ENCODE measurements around the gene SNCAIP. TPM values are rescaled to one million over a fixed set of nuclear protein-coding genes. Genes with fewer than 3 reads are reported as not detected.

Gene SNCAIP
- total RNA-seq, 1 donor from 2014 or later, result 11.3 TPM

DNA sequence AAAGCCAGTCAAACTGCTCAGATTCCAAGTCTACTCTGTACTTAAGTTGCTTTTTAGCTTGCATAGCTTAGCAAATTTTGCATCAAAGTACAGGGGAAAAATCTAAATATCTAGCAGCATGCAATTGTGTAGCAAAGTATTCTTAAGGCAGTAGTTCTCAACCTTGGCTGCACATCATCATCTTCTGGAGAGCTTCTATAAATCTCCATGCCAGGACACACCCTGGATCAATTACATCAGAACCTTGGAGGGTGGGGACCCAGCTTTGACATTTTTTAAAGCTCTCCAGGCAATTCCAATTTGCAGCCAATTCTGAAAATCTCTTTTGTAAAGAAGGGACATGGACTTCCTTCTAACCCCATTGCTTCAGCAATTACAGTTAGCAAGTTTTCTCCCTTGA lies 187.5 kb downstream of the SNCAIP start:
- no peaks in the 10 kb centered on the region for H3K9me3 ChIP-seq

DNA sequence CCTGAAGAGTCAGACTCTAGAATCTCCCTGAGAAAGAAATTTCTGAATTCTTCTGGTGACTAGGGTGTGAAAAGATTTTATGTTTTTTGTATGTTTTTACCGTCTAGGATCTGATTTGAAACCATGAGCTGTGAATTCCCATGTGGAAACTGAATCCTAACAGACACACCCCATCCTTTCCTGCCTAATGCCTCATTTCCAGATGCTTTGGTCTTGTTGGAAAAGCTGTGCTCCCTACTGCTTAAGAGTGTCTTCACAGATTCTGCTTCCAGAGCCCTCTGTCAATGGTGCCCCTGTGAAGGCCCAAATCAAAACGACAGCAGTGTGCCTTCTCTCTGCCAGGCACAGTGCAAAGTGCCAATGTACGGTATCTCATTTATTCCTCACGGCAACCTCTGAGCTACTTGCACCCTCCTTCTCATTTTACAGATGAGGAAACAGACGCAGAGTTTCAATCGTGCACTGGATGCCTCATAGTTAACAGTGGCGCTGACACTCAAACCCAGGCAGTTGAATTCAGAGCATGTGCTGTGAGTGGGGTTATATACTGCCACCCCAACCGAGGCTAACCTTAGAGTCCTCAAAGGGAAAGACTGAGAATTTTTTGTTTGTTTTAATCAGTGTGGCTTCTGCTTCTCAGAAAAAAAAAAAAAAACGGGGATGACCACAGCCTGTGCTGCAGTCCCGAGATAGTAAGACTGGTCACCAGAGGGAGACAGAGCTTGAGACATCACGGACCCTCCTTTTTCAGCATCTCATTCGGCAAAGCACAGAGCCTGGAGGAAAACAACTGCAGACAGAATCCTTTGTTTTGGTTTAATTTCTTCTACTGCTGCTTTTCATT lies 188.4 kb downstream of the SNCAIP start:
- DNase-seq (ENCODE audit: extremely low spot score in 2 of 2), result no peak
- Histone ChIP-seq H3K27ac (peak overlapping the region; percentile 8), H3K4me1 (peaks cover 18% of the 10 kb centered on the region), H3K27me3 (no peaks in the 10 kb centered on the region), H3K4me3 (no peak overlapping the region), H3K36me3 (no peaks in the 10 kb centered on the region), H3K9me3 (no peaks in the 10 kb centered on the region)
- no peak for TF ChIP-seq POLR2A (IDR thresholded peaks at IDR 0.05)
- TF ChIP-seq, protein P1, sequence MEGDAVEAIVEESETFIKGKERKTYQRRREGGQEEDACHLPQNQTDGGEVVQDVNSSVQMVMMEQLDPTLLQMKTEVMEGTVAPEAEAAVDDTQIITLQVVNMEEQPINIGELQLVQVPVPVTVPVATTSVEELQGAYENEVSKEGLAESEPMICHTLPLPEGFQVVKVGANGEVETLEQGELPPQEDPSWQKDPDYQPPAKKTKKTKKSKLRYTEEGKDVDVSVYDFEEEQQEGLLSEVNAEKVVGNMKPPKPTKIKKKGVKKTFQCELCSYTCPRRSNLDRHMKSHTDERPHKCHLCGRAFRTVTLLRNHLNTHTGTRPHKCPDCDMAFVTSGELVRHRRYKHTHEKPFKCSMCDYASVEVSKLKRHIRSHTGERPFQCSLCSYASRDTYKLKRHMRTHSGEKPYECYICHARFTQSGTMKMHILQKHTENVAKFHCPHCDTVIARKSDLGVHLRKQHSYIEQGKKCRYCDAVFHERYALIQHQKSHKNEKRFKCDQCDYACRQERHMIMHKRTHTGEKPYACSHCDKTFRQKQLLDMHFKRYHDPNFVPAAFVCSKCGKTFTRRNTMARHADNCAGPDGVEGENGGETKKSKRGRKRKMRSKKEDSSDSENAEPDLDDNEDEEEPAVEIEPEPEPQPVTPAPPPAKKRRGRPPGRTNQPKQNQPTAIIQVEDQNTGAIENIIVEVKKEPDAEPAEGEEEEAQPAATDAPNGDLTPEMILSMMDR (IDR thresholded peaks at IDR 0.05), result peak in 2 of 3 experiments; percentile 33 to 55
- TF ChIP-seq POLR2AphosphoS5 (IDR thresholded peaks at IDR 0.05; ENCODE audit: insufficient read depth in 1 of 2, low read depth in 1 of 2), result no peak
- intact Hi-C loops (cut with DNase I), result no loop called here

More for the DNA sequence above, 187.5 kb downstream of the SNCAIP start:
- Histone ChIP-seq H3K27me3 (no peaks in the 10 kb centered on the region), H3K27ac (no peak overlapping the region), H3K4me1 (peaks cover 18% of the 10 kb centered on the region), H3K4me3 (no peak overlapping the region), H3K36me3 (no peaks in the 10 kb centered on the region)
- TF ChIP-seq, protein P1 (IDR thresholded peaks at IDR 0.05), result no peak
- TF ChIP-seq POLR2A (IDR thresholded peaks at IDR 0.05) (no peak), POLR2AphosphoS5 (IDR thresholded peaks at IDR 0.05; ENCODE audit: insufficient read depth in 1 of 2, low read depth in 1 of 2) (no peak)
- DNase-seq (ENCODE audit: extremely low spot score in 2 of 2), result no peak
- intact Hi-C loops (cut with DNase I), result no loop called here

DNA sequence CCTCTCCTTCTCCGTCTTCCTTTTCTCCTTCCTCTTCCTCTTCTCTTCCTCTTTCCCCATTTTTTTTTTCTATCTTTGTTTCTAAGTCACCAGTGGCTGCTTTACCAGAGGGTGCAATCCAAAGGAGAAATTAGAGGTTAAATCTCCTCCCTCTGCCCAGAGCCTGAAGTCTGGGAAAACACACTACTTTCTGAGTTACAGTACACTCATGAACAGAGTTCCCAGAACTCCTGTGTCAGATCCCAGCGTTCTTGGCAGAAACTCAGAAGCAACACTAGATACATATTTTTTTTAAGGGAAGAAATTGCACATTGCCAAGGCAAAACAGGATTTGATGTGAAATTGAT lies 189.0 kb downstream of the SNCAIP start:
- no peak for DNase-seq (ENCODE audit: extremely low spot score in 2 of 2)
- Histone ChIP-seq H3K36me3 (no peaks in the 10 kb centered on the region), H3K4me3 (no peak overlapping the region), H3K27me3 (no peaks in the 10 kb centered on the region), H3K4me1 (peaks cover 18% of the 10 kb centered on the region), H3K27ac (peak overlapping the region; percentile 8), H3K9me3 (no peaks in the 10 kb centered on the region)
- TF ChIP-seq POLR2A (IDR thresholded peaks at IDR 0.05) (no peak), POLR2AphosphoS5 (IDR thresholded peaks at IDR 0.05; ENCODE audit: insufficient read depth in 1 of 2, low read depth in 1 of 2) (no peak)
- TF ChIP-seq, protein P1 (IDR thresholded peaks at IDR 0.05), result no peak
- intact Hi-C loops (cut with DNase I), result no loop called here

DNA sequence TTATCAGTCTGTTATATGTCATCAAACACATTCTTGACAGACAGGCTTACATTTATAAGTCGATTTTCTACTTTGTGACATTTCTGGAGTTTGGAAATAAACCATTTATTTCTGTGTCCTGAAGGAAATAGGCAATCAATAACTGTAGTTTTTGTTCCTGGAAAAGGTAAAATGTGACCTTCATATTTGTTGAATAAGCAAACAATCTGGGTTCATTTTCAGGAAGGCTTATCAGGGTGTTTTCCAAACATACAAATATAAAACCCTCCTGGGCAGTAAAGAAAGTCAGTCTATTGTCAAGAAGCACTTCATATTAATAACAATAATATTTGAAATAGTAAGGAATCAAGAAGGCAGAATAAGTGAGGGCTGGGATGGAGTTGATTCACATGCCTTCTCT lies 195.0 kb downstream of the SNCAIP start:
- intact Hi-C loops (cut with DNase I), result no loop called here
- no peaks in the 10 kb centered on the region for H3K4me1 ChIP-seq
- no peaks in the 10 kb centered on the region for H3K27me3 ChIP-seq
- no peak overlapping the region for H3K4me3 ChIP-seq
- H3K9me3 ChIP-seq, result no peaks in the 10 kb centered on the region
- no peak overlapping the region for H3K27ac ChIP-seq
- TF ChIP-seq POLR2AphosphoS5 (IDR thresholded peaks at IDR 0.05; ENCODE audit: insufficient read depth in 1 of 2, low read depth in 1 of 2) (no peak), POLR2A (IDR thresholded peaks at IDR 0.05) (no peak)
- TF ChIP-seq, protein P1 (IDR thresholded peaks at IDR 0.05), result no peak
- no peaks in the 10 kb centered on the region for H3K36me3 ChIP-seq
- no peak for DNase-seq (ENCODE audit: extremely low spot score in 2 of 2)

DNA sequence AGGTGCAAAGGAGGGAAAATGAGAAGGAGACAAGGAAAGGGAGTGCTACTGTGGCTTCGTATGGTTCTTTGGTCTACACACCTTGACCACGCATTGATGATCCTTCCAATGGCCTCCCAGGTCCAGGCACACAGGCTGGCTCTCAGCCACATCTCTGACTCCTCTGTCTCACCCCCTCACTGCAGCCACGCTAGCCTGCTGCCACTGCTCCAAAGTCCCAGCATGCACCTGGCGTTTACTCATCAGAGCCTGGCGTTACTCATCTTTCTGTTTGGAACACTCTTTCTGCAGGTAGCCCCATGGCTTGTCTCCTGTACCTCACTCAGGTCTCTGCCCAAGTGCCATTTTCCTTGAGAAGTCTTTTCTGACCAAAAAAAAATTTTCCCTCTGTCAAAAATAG lies 195.5 kb downstream of the SNCAIP start:
- no peak overlapping the region for H3K4me3 ChIP-seq
- H3K4me1 ChIP-seq, result no peaks in the 10 kb centered on the region
- intact Hi-C loops (cut with DNase I), result no loop called here

More for the DNA sequence above, 195.5 kb downstream of the SNCAIP start:
- TF ChIP-seq POLR2AphosphoS5 (IDR thresholded peaks at IDR 0.05; ENCODE audit: insufficient read depth in 1 of 2, low read depth in 1 of 2) (no peak), POLR2A (IDR thresholded peaks at IDR 0.05) (no peak)
- TF ChIP-seq, protein P1 (IDR thresholded peaks at IDR 0.05), result no peak
- Histone ChIP-seq H3K36me3 (no peaks in the 10 kb centered on the region), H3K27me3 (no peaks in the 10 kb centered on the region), H3K9me3 (no peaks in the 10 kb centered on the region), H3K27ac (no peak overlapping the region)
- DNase-seq (ENCODE audit: extremely low spot score in 2 of 2), result no peak
